HepG2 (cell line): ENCODE measurements around the gene LTK. TPM values are rescaled to one million over a fixed set of nuclear protein-coding genes. Genes with fewer than 3 reads are reported as not detected.
A peak's percentile ranks its signal among the peaks of the same experiment; 100 is the strongest.

Experiments
- AHR ChIP-seq: IDR thresholded peaks from 2 replicates; pipeline ENCODE4 v1.6.1; 2018; ENCODE audit warnings: missing genetic modification reagents, missing compliant biosample characterization
- ARID3A ChIP-seq: IDR thresholded peaks from 2 replicates; pipeline ENCODE4 v1.6.1; 2012; ENCODE audit warnings: low read depth, low read length, improper control_type of control experiment
- ARNTL ChIP-seq: sonication (generic); formaldehyde crosslinking; IDR thresholded peaks from 2 replicates; pipeline ENCODE4 v1.4.0; 2020; ENCODE audit warnings: mild to moderate bottlenecking, missing genetic modification reagents
- HDAC6 ChIP-seq: fragments of 200-600 bp; sonication (generic); IDR thresholded peaks from 2 replicates; pipeline ENCODE4 v1.7.0; 2017; ENCODE audit warnings: mild to moderate bottlenecking, antibody characterized with exemption, low read length, low read depth
- KAT8 ChIP-seq: IDR thresholded peaks from 2 replicates; pipeline ENCODE4 v1.6.1; 2016; ENCODE audit warnings: missing genetic modification reagents, missing compliant biosample characterization
- KLF12 ChIP-seq: sonication (generic); formaldehyde crosslinking; IDR thresholded peaks from 2 replicates; pipeline ENCODE4 v1.4.0; 2020; ENCODE audit warnings: missing genetic modification reagents, borderline replicate concordance
- MED1 ChIP-seq: sonication (generic); formaldehyde crosslinking; IDR thresholded peaks from 2 replicates; pipeline ENCODE4 v1.4.0; 2020; ENCODE audit warnings: missing genetic modification reagents
- PATZ1 ChIP-seq: sonication (generic); formaldehyde crosslinking; IDR thresholded peaks from 2 replicates; pipeline ENCODE4 v1.4.0; 2020; ENCODE audit warnings: missing genetic modification reagents
- POLR2A ChIP-seq, 2 experiments: IDR thresholded peaks; 2 replicates each; pipeline ENCODE4 v1.6.1; 2011; ENCODE audit warnings: low read depth in 2 of 2, low read length in 2 of 2, mild to moderate bottlenecking in 1 of 2, moderate library complexity in 1 of 2; ENCODE audit not compliant: insufficient read depth in 1 of 2
- POLR2AphosphoS5 ChIP-seq: IDR thresholded peaks from 2 replicates; pipeline ENCODE4 v1.6.1; 2012; ENCODE audit warnings: low read depth, low read length
- SALL2 ChIP-seq: sonication (generic); formaldehyde crosslinking; IDR thresholded peaks from 2 replicates; pipeline ENCODE4 v1.8.1; 2023; ENCODE audit warnings: mild to moderate bottlenecking, missing genetic modification reagents, inconsistent platforms
- TBX2 ChIP-seq: sonication (generic); formaldehyde crosslinking; IDR thresholded peaks from 2 replicates; pipeline ENCODE4 v1.5.0; 2020; ENCODE audit warnings: missing genetic modification reagents, mild to moderate bottlenecking, borderline replicate concordance
- TEAD3 ChIP-seq: optimal IDR thresholded peaks from 2 replicates; pipeline ENCODE3; 2016; ENCODE audit warnings: borderline replicate concordance
- ZBTB46 ChIP-seq: sonication (generic); formaldehyde crosslinking; IDR thresholded peaks from 2 replicates; pipeline ENCODE4 v1.4.0; 2020; ENCODE audit warnings: mild to moderate bottlenecking, missing genetic modification reagents, borderline replicate concordance
- ZFP82 ChIP-seq: sonication (generic); formaldehyde crosslinking; IDR thresholded peaks from 2 replicates; pipeline ENCODE4 v1.5.1; 2020; ENCODE audit warnings: mild to moderate bottlenecking, missing genetic modification reagents, borderline replicate concordance
- ZNF143 ChIP-seq: sonication (generic); formaldehyde crosslinking; IDR thresholded peaks from 2 replicates; pipeline ENCODE4 v1.4.0; 2020; ENCODE audit warnings: missing genetic modification reagents
- ZNF256 ChIP-seq: sonication (generic); formaldehyde crosslinking; conservative IDR thresholded peaks from 2 replicates; pipeline ENCODE4 v1.4.0; 2020; ENCODE audit warnings: missing genetic modification reagents
- ZNF839 ChIP-seq: sonication (generic); formaldehyde crosslinking; IDR thresholded peaks from 2 replicates; pipeline ENCODE4 v1.4.0; 2020; ENCODE audit warnings: missing genetic modification reagents, mild to moderate bottlenecking, borderline replicate concordance
- ZNF850 ChIP-seq: sonication (generic); formaldehyde crosslinking; conservative IDR thresholded peaks from 2 replicates; pipeline ENCODE4 v1.9.0; 2021; ENCODE audit warnings: mild to moderate bottlenecking, missing genetic modification reagents
- ZXDC ChIP-seq: sonication (generic); formaldehyde crosslinking; IDR thresholded peaks from 2 replicates; pipeline ENCODE4 v1.5.0; 2020; ENCODE audit warnings: mild to moderate bottlenecking, missing genetic modification reagents
- polyA plus RNA-seq, 8 experiments: library from polyadenylated mRNA; depleted of rRNA in 3 of 8; stranded (reverse) in 7 of 8; unstranded in 1 of 8; fragments of >200 nt; fragmentation: Illumina TruSeq in 4 of 8; extraction: Trizol in 4 of 8; gene quantifications; 2 replicates each; pipeline versions ENCODE4 v1.2.1 to v1.2.3, GENCODE V29; 2011 to 2016; ENCODE audit warnings: low read depth in 4 of 8, missing spikeins in 1 of 8, mixed read lengths in 1 of 8; ENCODE audit not compliant: insufficient read depth in 1 of 8
- total RNA-seq, 5 experiments: library from RNA; depleted of rRNA; stranded (reverse); fragments of >200 nt; fragmentation: Illumina TruSeq; extraction: Trizol; gene quantifications; 2 replicates each; pipeline ENCODE4 v1.2.3, GENCODE V29; 2016; ENCODE audit warnings: low read depth in 1 of 5

The LTK gene
- total and polyA plus RNA-seq, 2 of the 13 experiments (the other 11 are each of a cell fraction or from before 2014, with no cell fraction given): 0.01 TPM; not detected in 1

DNA sequence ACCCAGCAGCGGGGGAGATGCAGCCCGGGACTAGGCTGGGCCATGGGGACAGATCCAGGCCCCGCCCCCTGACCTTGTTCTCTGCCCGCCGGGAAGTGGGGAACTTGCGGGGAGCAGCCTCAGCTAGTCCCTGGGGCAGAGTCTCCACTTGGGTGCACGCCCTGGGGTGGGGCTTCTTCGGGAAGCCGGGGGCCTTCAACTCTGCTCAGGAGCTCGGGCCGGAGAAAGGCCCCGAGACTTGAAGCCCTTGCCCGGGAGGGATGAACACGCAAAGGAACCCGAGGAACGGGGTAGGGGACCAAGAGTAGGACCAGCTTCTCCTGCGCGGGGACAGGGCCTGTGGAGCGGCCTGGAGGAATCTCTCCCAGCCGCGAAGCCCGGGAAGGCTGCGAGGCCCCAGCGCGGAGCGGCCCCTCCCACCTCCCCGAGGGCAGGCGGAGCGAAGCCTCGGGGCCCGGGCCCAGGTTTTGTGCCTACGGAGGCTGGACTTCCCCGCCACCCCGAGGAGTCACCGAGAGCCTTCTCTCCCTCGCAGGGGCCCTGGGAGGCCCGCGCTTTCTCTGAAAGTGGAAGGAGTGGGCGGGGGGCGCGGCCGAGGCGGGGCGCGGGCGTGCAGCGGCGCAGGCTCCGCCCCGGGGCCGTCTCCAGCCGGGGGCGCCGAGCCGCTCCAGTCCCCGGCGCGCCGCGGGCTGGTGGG is 20.3 kb downstream of the LTK start, which contains the start of gene ITPKA (continued):
- TF ChIP-seq ZXDC (CRISPR knock-in tag) (no peak), ARNTL (CRISPR knock-in tag) (peak; percentile 67; the same call in 1 of the 2 replicates), MED1 (CRISPR knock-in tag) (no peak; the same call in 1 of the 2 replicates), HDAC6 (no peak), AHR (CRISPR knock-in tag) (no peak), TEAD3 (CRISPR knock-in tag) (no peak), ZNF839 (CRISPR knock-in tag) (no peak), ZBTB46 (CRISPR knock-in tag) (peak; percentile 99), PATZ1 (CRISPR knock-in tag) (peak; percentile 68), ZNF143 (CRISPR knock-in tag) (no peak), POLR2A (IDR thresholded peaks at IDR 0.05; ENCODE audit: insufficient read depth in 1 of 2, low read depth in 2 of 2, low read length in 2 of 2) (peak in 1 of 2 experiments; percentile 70; a peak in 2 of 4 replicates), ZNF256 (CRISPR knock-in tag) (no peak), POLR2AphosphoS5 (peak; percentile 78), ZNF850 (peak; percentile 77; the same call in 1 of the 2 replicates), KLF12 (peak; percentile 79), ARID3A (no peak), KAT8 (CRISPR knock-in tag) (peak; percentile 64; the same call in 1 of the 2 replicates), TBX2 (CRISPR knock-in tag) (peak; percentile 62; the same call in 1 of the 2 replicates), SALL2 (CRISPR knock-in tag) (peak; percentile 57; the same call in 1 of the 2 replicates), ZFP82 (CRISPR knock-in tag) (0 out of 2 replicates have a peak, but pooled peaks have one; percentile 45)
